Uterus (tissue), 2 donors: ENCODE measurements around the gene B4GAT1.

Experiments
- CTCF ChIP-seq, 4 experiments: fragments of 200-600 bp in 2 of 4; fragments of 450-650 bp in 2 of 4; sonication (generic) in 2 of 4; IDR thresholded peaks; one replicate each; pipeline ENCODE4 v1.5.1; 2016 to 2019; ENCODE audit warnings: antibody characterized with exemption in 4 of 4, mild to moderate bottlenecking in 2 of 4, moderate library complexity in 1 of 4
- POLR2A ChIP-seq, 2 donors: fragments of 450-650 bp; IDR thresholded peaks; one replicate each; pipeline ENCODE4 v1.6.1; 2016; ENCODE audit warnings: antibody characterized with exemption in 2 of 2, mild to moderate bottlenecking in 1 of 2, moderate library complexity in 1 of 2

- TF ChIP-seq CTCF (IDR thresholded peaks at IDR 0.05) = peak in 1 of 4 experiments; percentile 93
- no peak for TF ChIP-seq POLR2A (IDR thresholded peaks at IDR 0.05)
Observed at GRCh38 chr11:66311470-66311964, 35.9 kb downstream of the B4GAT1 start.
